ENCODE measurements around the gene TTC28.

DNA sequence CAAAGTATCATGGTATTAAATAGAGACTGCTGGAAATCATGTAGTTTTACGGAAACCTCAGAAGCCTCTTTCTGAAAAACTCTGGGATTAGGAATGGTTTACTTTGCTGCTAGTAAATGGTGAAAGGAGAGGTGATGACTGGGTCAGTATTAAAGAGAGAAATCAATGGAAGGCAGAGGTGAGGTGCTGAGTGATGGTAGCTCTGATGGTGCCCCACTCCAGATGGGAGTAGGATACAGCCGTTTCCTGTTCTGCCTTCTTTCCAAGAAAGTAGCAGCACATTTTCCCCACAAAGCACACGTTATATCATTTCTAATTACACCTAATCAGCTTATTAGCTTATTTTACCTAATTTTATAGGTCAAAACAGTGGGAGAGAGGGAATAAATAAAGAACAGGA is 493.0 kb downstream of the TTC28 start:
- TF ChIP-seq, protein P1, sequence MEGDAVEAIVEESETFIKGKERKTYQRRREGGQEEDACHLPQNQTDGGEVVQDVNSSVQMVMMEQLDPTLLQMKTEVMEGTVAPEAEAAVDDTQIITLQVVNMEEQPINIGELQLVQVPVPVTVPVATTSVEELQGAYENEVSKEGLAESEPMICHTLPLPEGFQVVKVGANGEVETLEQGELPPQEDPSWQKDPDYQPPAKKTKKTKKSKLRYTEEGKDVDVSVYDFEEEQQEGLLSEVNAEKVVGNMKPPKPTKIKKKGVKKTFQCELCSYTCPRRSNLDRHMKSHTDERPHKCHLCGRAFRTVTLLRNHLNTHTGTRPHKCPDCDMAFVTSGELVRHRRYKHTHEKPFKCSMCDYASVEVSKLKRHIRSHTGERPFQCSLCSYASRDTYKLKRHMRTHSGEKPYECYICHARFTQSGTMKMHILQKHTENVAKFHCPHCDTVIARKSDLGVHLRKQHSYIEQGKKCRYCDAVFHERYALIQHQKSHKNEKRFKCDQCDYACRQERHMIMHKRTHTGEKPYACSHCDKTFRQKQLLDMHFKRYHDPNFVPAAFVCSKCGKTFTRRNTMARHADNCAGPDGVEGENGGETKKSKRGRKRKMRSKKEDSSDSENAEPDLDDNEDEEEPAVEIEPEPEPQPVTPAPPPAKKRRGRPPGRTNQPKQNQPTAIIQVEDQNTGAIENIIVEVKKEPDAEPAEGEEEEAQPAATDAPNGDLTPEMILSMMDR (IDR thresholded peaks at IDR 0.05; ENCODE audit: low read depth, low read length): no peak
- TF ChIP-seq, protein P2, sequence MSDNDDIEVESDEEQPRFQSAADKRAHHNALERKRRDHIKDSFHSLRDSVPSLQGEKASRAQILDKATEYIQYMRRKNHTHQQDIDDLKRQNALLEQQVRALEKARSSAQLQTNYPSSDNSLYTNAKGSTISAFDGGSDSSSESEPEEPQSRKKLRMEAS (IDR thresholded peaks at IDR 0.05; ENCODE audit: low read depth, low read length): no peak

All from NB4 (cell line).